HG03575 (cell line): ENCODE results near the gene RIMBP2.

Experiments used
- ATAC-seq: cut with Tn5 transposase; IDR thresholded peaks from one replicate; pipeline ENCODE4 v1.9.1; 2021; ENCODE audit not compliant: unreplicated experiment, insufficient number of reproducible peaks, low FRiP score; ENCODE audit errors: extremely low read depth

The RIMBP2 gene

DNA sequence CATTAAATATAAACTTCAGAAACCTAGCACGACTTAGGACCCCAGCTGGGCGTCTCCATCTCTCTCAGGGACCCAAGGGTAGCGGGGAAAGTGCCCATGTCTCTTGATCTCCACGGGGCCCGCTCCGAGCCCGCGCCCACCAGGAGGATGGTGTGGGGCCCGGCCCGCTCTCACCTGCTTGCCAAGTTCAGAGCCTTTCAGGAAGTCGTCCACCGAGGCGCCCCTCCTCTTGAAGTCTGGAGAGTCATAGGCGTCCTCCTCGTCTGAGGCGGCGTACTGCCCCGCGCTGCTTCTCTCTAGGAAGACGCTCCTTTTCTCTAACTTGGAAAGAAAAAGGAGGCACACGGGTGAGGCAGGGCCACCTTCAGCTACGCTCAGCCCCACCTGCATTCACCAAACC is 281.5 kb downstream of the RIMBP2 start:
- no peak for ATAC-seq

DNA sequence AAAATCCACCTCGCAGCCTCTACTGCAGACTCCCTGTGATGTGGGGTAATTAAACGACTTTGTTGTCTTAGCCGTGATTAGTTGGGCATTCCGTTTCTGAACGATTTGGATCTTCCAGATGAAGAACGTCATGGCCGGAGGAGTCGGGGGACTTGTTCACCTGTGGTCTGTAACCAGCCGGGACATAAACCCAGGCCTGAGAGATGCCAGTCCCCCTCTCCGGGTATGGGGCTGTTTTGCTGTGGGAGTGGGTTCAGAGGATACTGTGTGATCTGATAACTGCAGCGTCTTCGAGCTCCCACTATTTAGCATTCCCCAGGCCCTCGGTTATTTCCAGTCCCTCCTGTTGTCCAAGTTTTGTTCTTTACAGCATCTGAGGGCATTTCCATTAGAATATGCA is 282.3 kb downstream of the RIMBP2 start:
- ATAC-seq: no peak

DNA sequence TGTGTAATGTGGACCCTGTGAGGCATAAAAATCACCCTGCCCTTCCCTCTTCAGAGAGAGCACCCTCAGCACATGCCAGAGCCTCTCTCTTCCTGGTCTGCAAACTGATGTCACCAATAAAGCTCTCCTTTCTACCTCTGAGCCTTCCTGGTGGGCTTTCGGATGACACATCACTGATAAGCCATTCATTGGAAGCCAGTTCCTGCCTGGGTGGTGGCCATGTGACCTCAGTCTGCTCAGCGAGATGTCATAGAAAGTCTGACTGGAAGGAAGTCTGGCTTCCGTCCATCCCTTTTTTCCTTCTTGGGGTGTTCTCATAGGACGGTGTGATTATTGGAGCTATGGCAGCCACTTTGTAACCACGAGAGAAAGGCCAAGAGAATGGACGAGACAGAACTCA is 282.7 kb downstream of the RIMBP2 start:
- ATAC-seq: no peak

DNA sequence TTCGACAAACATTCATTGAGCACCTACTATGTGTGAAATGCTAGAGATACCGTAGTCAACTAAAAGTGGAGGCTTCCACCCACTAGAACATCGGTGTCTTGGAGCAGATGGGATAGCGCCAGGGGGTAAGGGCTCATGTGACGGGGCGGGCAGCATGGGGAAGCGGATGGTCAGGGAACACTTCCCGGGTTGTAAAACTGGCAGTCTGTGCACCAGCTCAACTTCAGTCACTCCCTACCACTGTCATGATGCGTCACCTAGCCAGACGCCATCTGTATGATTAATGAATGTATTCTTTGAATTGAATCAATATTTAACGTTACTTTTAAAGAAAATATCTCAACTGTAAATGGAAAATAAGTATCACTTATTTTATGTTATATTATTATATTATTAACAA is 284.9 kb downstream of the RIMBP2 start:
- ATAC-seq: no peak

DNA sequence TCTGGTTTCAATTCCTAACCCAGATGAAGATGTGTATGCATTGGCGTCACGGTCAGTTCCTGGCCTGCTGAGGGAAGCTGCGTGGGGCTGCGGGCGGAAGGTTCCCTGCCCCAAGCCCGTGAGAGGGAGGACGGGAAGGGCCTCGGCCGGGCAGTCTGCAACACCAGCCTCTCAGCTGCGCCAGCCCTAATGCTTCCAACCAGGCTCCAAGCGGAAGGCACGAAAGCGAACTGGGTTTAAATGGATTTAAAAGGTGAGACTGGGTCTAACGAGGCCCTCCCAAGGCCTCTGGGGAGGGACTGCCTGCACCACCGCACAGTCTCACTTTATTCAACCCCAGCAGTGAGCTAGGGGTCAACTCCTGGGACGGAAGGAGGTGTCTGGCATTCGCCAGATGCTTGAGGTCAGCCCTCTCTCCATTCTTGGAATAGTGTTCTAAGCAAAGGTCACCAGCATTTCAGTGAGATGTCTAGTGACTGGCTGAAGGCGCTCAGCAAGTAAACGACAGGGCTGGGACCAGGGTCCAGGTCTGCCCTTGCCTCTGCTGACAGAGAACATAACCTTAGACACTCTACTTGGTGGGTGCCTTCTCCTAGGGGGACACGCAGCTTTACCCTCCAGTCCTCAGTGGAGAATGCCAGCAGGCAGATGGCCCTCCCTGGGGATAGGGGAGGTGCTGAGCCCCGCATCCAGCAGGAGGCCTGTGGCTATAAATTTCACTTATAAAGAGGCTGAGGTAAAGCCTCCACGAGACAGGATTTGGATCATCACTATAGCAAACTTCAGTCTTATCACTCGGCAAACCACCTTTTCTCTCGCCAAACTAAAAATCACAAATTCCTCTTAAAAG is 286.2 kb downstream of the RIMBP2 start:
- no peak for ATAC-seq

DNA sequence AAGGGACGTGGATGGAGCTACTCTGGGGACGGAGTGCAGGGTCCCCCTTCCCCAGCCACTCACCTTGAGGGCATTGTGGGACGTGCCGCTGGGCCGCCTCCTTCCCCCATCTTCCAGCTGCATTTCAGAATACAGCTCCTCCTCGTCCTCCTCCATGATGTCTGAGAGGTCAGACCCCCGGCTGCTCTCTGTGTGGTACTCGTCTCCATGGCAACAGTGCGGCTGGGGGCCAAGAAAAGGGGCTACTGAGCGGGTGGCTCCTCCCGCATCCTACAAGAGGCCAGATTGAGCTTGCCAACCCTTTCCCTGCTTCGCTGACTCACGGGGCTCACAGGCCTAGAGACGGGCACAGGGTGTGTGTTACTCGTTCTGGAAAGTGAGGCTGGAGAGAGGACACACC is 288.0 kb downstream of the RIMBP2 start:
- no peak for ATAC-seq

DNA sequence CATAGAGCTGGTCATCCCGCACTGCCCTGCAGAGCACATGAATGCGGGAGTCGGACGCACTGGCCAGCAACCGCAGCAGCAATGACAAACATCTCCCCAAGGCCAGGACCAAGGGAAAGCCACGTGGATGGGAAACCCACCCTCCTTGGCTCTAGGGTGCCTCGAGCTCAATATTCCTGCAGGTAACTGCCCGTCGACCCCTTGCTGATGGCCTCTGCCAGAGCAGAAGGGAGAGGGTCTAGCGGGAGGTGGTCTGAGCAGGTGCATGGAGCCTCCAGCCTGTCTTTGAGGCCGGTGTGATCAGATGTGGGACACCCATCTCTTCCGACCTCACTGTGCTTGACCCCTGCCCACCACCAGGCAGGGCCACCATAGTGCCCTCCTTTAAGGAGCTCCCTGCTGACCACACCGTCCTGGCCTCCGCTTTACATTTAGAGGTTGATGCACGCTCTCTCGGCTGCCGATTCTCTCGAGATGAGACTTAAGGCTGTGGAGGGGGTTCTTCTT is 288.7 kb downstream of the RIMBP2 start:
- ATAC-seq: no peak

DNA sequence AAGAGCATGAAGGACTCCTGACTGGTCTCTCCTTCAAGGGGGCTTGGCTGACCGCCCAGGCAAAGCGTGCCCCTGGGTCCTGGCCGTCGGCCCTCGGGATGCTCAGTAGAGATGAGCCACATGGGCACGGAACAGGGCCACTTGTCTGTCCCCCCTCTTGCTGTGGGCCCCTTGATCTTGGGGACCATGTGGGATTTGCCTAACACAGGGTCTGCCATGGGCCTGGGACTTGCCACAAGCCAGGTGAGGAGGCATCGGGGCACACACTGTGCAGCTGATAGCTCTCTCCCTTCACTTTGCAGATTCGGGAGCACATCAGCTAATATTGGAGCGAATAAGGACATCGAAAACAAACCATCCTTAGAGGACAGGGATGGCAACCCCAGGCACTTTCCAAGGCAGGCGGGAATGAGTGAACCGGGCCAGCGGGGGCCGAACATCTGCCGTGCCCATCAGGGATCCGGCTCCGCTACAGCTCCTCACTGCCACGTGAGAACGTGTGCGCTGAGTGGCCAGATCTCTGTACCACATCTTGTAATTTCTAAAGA is 290.3 kb downstream of the RIMBP2 start:
- ATAC-seq: no peak

DNA sequence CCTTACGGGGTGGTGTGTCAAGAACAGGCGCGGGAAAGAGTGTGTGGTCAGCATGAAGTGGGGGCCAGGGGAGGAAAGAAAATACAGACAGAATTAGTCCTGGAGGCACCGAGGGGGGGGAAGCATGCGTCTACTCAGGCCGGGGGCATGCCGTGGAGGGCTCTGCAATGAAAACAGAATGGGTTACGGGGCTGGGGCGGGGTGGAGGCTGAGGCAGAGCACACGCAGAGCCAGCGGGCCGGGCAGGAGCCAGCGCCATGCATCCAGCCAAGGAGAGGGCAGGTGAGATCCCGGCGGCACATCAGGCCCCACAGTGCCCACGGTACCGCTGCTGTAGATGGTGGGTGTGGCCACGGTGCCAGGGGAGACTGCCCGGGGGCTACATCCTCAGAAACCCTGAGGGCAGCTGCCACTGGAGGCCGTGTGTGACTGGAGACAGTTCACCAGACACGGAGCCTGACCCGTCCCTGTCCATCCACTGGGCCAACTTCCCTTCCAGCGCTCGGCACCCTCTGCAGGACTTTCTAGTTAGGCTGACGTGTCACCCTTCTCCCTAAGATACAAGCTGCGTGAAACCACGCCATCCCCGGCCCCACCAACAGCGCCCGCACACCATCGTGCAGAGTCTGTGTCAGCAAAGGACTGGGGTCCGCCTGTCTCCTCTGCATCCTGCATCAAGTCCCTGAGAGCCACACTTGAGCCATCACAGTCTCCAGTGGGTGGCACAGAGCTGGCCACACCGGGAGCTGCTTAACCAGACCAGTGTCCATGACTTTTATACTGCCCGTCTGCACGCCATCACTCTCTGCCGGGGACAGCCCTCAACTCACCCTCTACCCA is 291.0 kb downstream of the RIMBP2 start:
- no peak for ATAC-seq

DNA sequence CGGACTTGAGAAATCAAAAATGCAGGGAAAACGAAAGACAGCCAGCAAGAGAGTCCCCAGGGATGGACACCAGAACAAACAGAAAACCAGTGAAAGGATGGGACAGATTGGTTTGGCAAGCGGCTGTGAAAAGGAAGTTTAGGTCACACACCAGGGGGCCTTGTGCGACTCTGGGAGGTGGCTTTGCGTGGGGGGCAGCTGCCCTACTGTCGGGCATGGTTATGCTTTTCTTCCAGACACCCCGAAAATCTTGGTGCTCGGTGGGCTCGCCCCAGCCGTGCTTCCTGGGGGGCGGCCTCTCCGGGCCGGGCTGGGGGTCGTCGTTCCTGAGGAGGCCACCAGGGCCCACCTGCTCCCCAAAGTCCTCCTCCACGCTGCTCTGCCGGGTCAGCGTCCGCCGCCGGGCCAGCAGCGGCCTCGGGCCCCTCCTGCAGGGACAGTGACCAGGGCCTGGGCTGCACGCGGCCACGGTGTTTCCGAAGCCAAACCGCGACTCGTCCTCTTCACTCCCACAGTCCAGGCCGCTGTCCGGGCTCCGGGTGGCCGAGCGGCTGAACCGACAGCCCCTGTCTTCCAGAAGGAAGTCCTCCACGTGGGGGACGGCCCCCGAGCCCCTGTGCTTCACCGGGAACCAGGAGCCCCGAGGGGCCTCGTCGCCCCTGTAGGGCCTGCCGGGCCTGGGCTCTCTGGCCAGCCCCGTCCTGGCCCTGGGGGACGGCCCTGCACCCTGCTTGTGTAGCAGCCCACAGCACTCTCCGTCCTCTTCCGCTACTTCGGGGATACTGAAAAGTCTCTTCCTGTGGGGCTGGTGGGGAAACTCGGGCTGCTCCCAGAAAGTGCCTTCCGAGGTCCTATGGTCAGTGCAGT is 291.9 kb downstream of the RIMBP2 start:
- ATAC-seq: no peak

DNA sequence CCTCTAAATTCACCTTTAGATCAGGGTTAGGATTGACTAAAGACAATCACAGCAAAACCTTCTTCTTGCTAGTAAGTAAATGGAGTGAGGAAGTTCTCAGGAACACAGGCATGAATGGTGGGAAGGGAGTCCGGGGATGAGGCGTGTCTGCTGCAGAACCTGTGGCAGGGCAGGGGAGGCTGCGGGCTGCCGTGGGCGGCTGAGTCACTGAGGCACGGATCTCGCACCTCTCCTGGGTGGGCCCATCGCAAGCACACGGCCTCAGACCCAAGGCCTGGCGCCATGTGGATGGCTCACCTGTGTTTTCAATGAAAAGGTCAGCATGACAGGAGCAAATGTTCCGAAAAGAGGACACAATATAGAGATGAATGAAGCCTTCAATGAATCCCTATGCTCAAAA is 293.0 kb downstream of the RIMBP2 start:
- ATAC-seq: no peak

DNA sequence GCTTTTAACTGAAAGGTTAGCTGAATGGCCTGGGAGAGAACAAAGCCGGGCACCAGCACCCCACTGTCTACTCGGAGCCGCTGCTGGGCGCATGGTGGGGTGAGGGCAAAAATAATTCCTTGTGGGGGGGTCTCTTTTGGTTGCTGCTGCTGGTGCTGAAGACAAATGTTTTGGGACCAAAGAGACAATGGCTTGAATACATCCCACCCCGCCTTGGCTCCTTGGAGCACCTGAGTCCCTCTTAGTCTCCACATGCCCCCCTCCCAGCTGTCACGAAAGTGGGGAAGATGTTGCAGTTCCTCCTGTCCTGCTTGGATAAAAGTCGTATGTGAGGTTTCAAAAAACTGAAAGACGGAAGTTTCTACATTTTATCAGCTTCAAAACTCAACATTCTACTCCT is 293.4 kb downstream of the RIMBP2 start:
- no peak for ATAC-seq

DNA sequence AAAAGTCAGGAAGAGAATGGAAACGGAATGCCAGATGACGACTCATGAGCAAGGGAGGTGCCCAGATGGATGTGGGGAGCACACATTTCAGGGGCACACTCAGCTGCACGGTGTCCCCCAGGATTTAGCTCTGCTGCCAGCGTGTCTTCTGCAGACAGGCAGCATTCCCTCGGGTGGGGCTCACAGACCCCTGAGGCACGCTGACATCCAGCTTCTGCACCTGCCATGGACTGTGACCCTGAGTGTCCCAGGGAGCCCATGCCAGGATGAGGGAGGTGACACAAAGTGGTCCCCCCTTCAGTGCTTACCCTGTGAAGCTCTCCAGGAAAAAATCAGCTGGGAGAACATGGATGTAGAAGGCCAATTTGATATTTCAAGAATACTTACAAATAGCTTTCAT is 294.2 kb downstream of the RIMBP2 start:
- no peak for ATAC-seq

DNA sequence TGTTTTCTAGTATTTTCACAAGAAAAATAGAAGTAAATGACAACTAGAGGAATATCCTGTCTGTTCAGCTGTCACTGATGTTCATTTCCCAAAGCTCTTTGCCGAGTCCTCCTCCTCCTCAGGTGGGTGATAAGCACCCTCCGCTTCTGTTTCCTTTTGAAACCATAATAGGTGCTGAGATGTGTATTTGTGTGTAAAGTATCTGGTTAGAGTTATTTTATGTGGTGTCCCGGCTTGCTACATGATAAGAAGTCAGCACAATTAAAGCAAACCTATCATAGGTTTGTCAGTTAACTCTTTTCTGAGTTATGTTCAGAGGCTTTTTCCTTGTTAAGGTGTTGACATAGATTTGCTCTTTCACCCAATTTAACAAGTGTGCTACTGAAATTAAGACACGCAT is 296.0 kb downstream of the RIMBP2 start:
- ATAC-seq: no peak

DNA sequence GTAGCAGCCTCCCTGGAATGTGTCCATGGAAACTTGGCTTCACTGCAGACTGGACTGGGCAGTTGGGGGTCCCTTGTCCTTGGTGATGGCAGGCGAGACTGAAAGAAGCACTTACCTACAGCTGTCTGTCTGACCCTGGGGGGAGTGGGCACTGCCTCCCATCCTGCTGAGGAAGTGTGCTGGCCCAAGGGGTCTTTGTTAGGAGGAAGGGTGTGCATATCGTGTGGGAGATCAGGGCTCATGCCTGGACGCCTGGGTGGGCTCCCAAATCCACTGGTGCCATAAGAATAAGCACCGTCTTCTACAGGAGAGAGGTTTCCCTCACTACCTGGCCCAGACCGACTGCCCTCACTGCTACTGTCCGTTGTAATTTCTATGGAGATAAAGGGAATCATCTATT is 297.0 kb downstream of the RIMBP2 start:
- ATAC-seq: no peak

DNA sequence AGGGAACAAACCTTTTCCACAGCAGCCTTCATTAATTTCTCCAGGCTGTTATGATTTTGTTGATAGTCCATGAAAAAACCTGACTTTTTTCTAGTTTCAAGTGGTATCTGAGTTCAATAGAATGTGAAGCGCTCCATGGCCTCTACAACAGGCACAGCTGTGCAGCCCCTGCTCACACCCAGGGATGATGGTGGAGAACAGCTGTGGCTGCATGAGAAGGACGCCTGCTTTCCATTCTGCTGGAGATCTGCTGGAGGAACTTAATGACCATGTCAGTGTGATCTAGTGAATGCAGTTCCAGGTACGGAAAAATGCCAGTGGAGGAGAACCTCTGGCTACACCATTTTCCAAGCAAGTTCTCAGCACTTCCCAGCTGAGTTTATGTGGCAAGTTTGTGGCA is 297.8 kb downstream of the RIMBP2 start:
- no peak for ATAC-seq

DNA sequence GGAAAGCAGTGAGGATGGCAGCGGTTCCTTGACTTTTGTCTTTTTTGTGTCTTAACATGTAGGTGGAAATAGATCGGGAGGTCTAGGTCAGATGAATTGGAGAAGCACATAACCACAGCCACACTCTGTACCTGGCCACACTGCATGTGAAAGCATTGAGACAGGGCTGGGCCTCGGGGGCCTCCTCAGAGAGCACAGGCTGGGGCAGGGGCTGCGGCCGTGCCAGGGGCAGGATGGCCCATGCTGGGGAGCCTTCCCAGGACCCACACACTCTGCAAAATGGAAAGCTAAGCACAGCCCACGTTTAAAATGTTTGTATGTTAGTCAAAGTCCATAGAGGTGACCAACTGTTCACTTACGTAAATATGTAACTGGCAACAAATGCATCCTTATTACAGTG is 301.7 kb downstream of the RIMBP2 start:
- ATAC-seq: no peak

DNA sequence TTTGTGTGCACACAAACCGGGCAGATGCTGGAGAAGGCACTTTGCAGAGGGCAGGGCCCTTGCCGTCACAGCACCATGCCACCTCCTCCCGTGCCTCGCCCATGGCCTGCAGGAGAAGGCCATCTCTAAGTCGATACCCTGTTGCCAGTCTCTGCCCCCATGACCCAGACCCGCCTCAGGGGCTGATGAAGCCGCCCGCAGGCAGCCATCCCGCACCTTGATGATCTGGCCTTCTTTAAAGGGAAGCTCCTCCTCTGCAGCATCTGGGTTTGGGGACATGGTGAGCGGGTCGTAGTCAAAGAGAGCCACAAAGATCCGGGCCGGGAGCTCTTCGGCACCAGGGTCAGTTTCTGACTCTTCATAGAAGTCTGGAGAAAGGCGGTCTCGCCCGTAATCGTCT is 302.2 kb downstream of the RIMBP2 start:
- ATAC-seq: no peak

DNA sequence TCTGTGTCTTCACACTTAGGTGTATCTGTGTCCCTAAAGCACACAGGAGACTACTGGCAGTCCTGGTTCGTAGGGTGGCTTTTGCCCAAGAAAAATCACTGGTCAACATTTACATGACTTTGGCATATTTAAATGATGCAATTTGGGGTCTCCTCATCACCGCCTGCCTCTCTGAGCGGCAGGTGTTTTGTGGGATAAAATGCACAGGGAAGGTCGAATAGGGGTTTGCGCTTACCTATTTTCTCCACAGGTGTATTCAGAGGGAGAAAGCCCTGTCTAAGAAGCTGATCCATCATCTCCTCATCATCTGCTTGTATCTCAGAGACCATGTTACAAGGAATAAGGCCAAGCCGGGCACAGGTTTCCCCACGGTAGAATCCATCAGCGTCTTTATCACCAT is 303.7 kb downstream of the RIMBP2 start:
- ATAC-seq: no peak
